Measurements from ENCODE around the gene HOXB3. TPM values are rescaled to one million over a fixed set of nuclear protein-coding genes. Genes with fewer than 3 reads are reported as not detected.
"Not testable (repeated sequence)": the region's sequence is repeated elsewhere in the genome, so short reads cannot be mapped to it uniquely, and the experiment has no call there.

HOXB3 gene
- total RNA-seq, 1 experiment from 2014 or later: 6.8 TPM

GRCh38 chr17:48513097-48513496 lies 76.9 kb downstream of the HOXB3 start:
- no peak overlapping the region for H3K4me3 ChIP-seq (ENCODE audit: insufficient read depth, low read depth, low read length)
- DNase-seq: no peak
- H3K27me3 ChIP-seq (ENCODE audit: control insufficient read depth, insufficient read depth, low read length): peaks cover 4% of the 10 kb centered on the region; the same call in 1 of the 2 replicates
- no peaks in the 10 kb centered on the region for H3K36me3 ChIP-seq (replicated peaks; ENCODE audit: control insufficient read depth, insufficient read depth, low read length)

- H3K27me3 ChIP-seq (ENCODE audit: control insufficient read depth, insufficient read depth, low read length): peaks cover 4% of the 10 kb centered on the region; the same call in 1 of the 2 replicates
- no peak for DNase-seq
- no peaks in the 10 kb centered on the region for H3K36me3 ChIP-seq (replicated peaks; ENCODE audit: control insufficient read depth, insufficient read depth, low read length)
- no peak overlapping the region for H3K4me3 ChIP-seq (ENCODE audit: insufficient read depth, low read depth, low read length)
These were observed 79.1 kb downstream of the HOXB3 start for GRCh38 chr17:48510761-48511604.

GRCh38 chr17:48510381-48510760 lies 79.7 kb downstream of the HOXB3 start:
- H3K27me3 ChIP-seq (ENCODE audit: control insufficient read depth, insufficient read depth, low read length): peaks cover 4% of the 10 kb centered on the region; the same call in 1 of the 2 replicates
- no peaks in the 10 kb centered on the region for H3K36me3 ChIP-seq (replicated peaks; ENCODE audit: control insufficient read depth, insufficient read depth, low read length)
- H3K4me3 ChIP-seq (ENCODE audit: insufficient read depth, low read depth, low read length): no peak overlapping the region
- no peak for DNase-seq

GRCh38 chr17:48509708-48510107 lies 80.3 kb downstream of the HOXB3 start:
- not testable (repeated sequence) for H3K36me3 ChIP-seq (replicated peaks; ENCODE audit: control insufficient read depth, insufficient read depth, low read length); H3K4me3 ChIP-seq (ENCODE audit: insufficient read depth, low read depth, low read length); H3K27me3 ChIP-seq (ENCODE audit: control insufficient read depth, insufficient read depth, low read length); DNase-seq

GRCh38 chr17:48506246-48506645 lies 83.8 kb downstream of the HOXB3 start:
- no peak overlapping the region for H3K4me3 ChIP-seq (ENCODE audit: insufficient read depth, low read depth, low read length)
- DNase-seq: no peak
- H3K27me3 ChIP-seq (ENCODE audit: control insufficient read depth, insufficient read depth, low read length): peaks cover 5% of the 10 kb centered on the region
- no peaks in the 10 kb centered on the region for H3K36me3 ChIP-seq (replicated peaks; ENCODE audit: control insufficient read depth, insufficient read depth, low read length)

- H3K4me3 ChIP-seq (ENCODE audit: insufficient read depth, low read depth, low read length): no peak overlapping the region
- no peak for DNase-seq
- no peaks in the 10 kb centered on the region for H3K36me3 ChIP-seq (replicated peaks; ENCODE audit: control insufficient read depth, insufficient read depth, low read length)
- peaks cover 5% of the 10 kb centered on the region for H3K27me3 ChIP-seq (ENCODE audit: control insufficient read depth, insufficient read depth, low read length)
These were observed 84.3 kb downstream of the HOXB3 start for GRCh38 chr17:48505788-48506187.

- Histone ChIP-seq H3K36me3 (replicated peaks; ENCODE audit: control insufficient read depth, insufficient read depth, low read length) (no peaks in the 10 kb centered on the region), H3K4me3 (ENCODE audit: insufficient read depth, low read depth, low read length) (no peak overlapping the region), H3K27me3 (ENCODE audit: control insufficient read depth, insufficient read depth, low read length) (peaks cover 5% of the 10 kb centered on the region)
- no peak for DNase-seq
These were observed 85.1 kb downstream of the HOXB3 start for GRCh38 chr17:48504953-48505352.

GRCh38 chr17:48503747-48504146 lies 86.3 kb downstream of the HOXB3 start:
- Histone ChIP-seq H3K4me3 (ENCODE audit: insufficient read depth, low read depth, low read length) (no peak overlapping the region), H3K27me3 (ENCODE audit: control insufficient read depth, insufficient read depth, low read length) (peaks cover 5% of the 10 kb centered on the region), H3K36me3 (replicated peaks; ENCODE audit: control insufficient read depth, insufficient read depth, low read length) (no peaks in the 10 kb centered on the region)
- DNase-seq: no peak

- Histone ChIP-seq H3K27me3 (ENCODE audit: control insufficient read depth, insufficient read depth, low read length) (peaks cover 5% of the 10 kb centered on the region), H3K36me3 (replicated peaks; ENCODE audit: control insufficient read depth, insufficient read depth, low read length) (no peaks in the 10 kb centered on the region), H3K4me3 (ENCODE audit: insufficient read depth, low read depth, low read length) (no peak overlapping the region)
- DNase-seq: no peak
These were observed 87.1 kb downstream of the HOXB3 start for GRCh38 chr17:48502901-48503300.

- Histone ChIP-seq H3K4me3 (ENCODE audit: insufficient read depth, low read depth, low read length) (no peak overlapping the region), H3K36me3 (replicated peaks; ENCODE audit: control insufficient read depth, insufficient read depth, low read length) (no peaks in the 10 kb centered on the region), H3K27me3 (ENCODE audit: control insufficient read depth, insufficient read depth, low read length) (peaks cover 5% of the 10 kb centered on the region)
- no peak for DNase-seq
These were observed 87.7 kb downstream of the HOXB3 start for GRCh38 chr17:48502312-48502711.

- Histone ChIP-seq H3K27me3 (ENCODE audit: control insufficient read depth, insufficient read depth, low read length) (peaks cover 7% of the 10 kb centered on the region), H3K36me3 (replicated peaks; ENCODE audit: control insufficient read depth, insufficient read depth, low read length) (no peaks in the 10 kb centered on the region), H3K4me3 (ENCODE audit: insufficient read depth, low read depth, low read length) (no peak overlapping the region)
- DNase-seq: peak; percentile 52
These were observed 89.3 kb downstream of the HOXB3 start for GRCh38 chr17:48500435-48501426.

- H3K36me3 ChIP-seq (replicated peaks; ENCODE audit: control insufficient read depth, insufficient read depth, low read length): no peaks in the 10 kb centered on the region
- peaks cover 8% of the 10 kb centered on the region for H3K27me3 ChIP-seq (ENCODE audit: control insufficient read depth, insufficient read depth, low read length)
- DNase-seq: no peak
- no peak overlapping the region for H3K4me3 ChIP-seq (ENCODE audit: insufficient read depth, low read depth, low read length)
These were observed 90.2 kb downstream of the HOXB3 start for GRCh38 chr17:48499735-48500434.

- no peak for DNase-seq
- Histone ChIP-seq H3K36me3 (replicated peaks; ENCODE audit: control insufficient read depth, insufficient read depth, low read length) (no peaks in the 10 kb centered on the region), H3K27me3 (ENCODE audit: control insufficient read depth, insufficient read depth, low read length) (peaks cover 10% of the 10 kb centered on the region), H3K4me3 (ENCODE audit: insufficient read depth, low read depth, low read length) (no peak overlapping the region)
These were observed 90.8 kb downstream of the HOXB3 start for GRCh38 chr17:48499248-48499647.
